Panc1 (cell line): Measurements from ENCODE around the gene ALK. TPM values are rescaled to one million over a fixed set of nuclear protein-coding genes. Genes with fewer than 3 reads are reported as not detected.

Experiments used
- ATAC-seq: fragments of 200-7000 bp; cut with Tn5 transposase; 2 replicates; pipeline ENCODE4 v1.9.1; 2020; ENCODE audit warnings: mild to moderate bottlenecking, moderate library complexity
- BruUV-seq: library from RNA; stranded (reverse); fragments of 400-500 nt; replicated peaks from 2 replicates; lab custom pipeline; 2021; lab: Mats Ljungman, UMichigan
- CTCF ChIA-PET: fragments of 300-600 bp; sonication (Branson Sonifier 250); formaldehyde crosslinking; loops from one replicate; lab custom pipeline; 2022; ENCODE audit warnings: antibody characterized with exemption; lab: Charles Lee
- POLR2A ChIA-PET: fragments of 300-600 bp; sonication (Branson Sonifier 250); formaldehyde crosslinking; loops from one replicate; lab custom pipeline; 2022; ENCODE audit warnings: antibody characterized with exemption; lab: Charles Lee
- DNase-seq: peaks from one replicate; pipeline ENCODE4 v3.0.0-alpha.2; 2010; ENCODE audit warnings: low read depth, low spot score
- H3K27ac ChIP-seq: 2 replicates; pipeline ENCODE4 v1.5.1; 2011; ENCODE audit warnings: mild to moderate bottlenecking, low read length, inconsistent platforms
- H3K27me3 ChIP-seq: fragments of 200-500 bp; sonication (Bioruptor generic); 2 replicates; pipeline ENCODE4 v1.6.0; 2014; ENCODE audit warnings: low read length, inconsistent platforms; ENCODE audit not compliant: control insufficient read depth, insufficient read depth
- H3K36me3 ChIP-seq: fragments of 200-500 bp; sonication (Bioruptor generic); 2 replicates; pipeline ENCODE4 v1.5.1; 2014; ENCODE audit warnings: inconsistent platforms, mild to moderate bottlenecking, low read length, moderate library complexity; ENCODE audit not compliant: control insufficient read depth, insufficient read depth
- H3K4me1 ChIP-seq: 2 replicates; pipeline ENCODE4 v1.5.1; 2011; ENCODE audit warnings: inconsistent platforms, mild to moderate bottlenecking, low read length, moderate library complexity; ENCODE audit not compliant: control insufficient read depth, insufficient read depth
- H3K4me3 ChIP-seq, 2 experiments: 2 replicates each; pipeline ENCODE4 v1.5.1; 2011 to 2012; ENCODE audit warnings: low read depth in 2 of 2, low read length in 2 of 2, mild to moderate bottlenecking in 2 of 2, inconsistent platforms in 1 of 2, moderate library complexity in 1 of 2
- H3K9me3 ChIP-seq: fragments of 200-500 bp; sonication (Bioruptor generic); 2 replicates; pipeline ENCODE4 v1.5.1; 2014; ENCODE audit warnings: low read depth, mild to moderate bottlenecking, inconsistent platforms, low read length, moderate library complexity; ENCODE audit not compliant: control insufficient read depth, insufficient read depth
- CTCF ChIP-seq: fragments of 450-650 bp; IDR thresholded peaks from 2 replicates; pipeline ENCODE4 v1.5.1; 2017; ENCODE audit warnings: mild to moderate bottlenecking
- POLR2AphosphoS5 ChIP-seq: IDR thresholded peaks from 2 replicates; pipeline ENCODE4 v1.6.1; 2012; ENCODE audit warnings: mild to moderate bottlenecking, low read depth, low read length, moderate library complexity
- SIN3A ChIP-seq: IDR thresholded peaks from 2 replicates; pipeline ENCODE4 v1.6.1; 2012; ENCODE audit warnings: low read depth, mild to moderate bottlenecking, low read length, moderate library complexity, borderline replicate concordance; ENCODE audit not compliant: insufficient read depth
- TCF7L2 ChIP-seq: IDR thresholded peaks from 2 replicates; pipeline ENCODE4 v1.6.1; 2011; ENCODE audit warnings: mild to moderate bottlenecking, low read depth, low read length, inconsistent platforms
- in situ Hi-C: cut with HindIII; loops from 2 replicates; pipeline ENCODE4 v1.10.0; 2016; ENCODE audit warnings: low sequenced_read_pairs, low pct_unique_long_range_greater_than_20kb
- intact Hi-C: fragments of 100-400 bp; cut with micrococcal nuclease; formaldehyde crosslinking; loops from one replicate; pipeline ENCODE4 v1.10.0; 2022; ENCODE audit not compliant: unreplicated experiment
- total RNA-seq: library from RNA; stranded (reverse); gene quantifications from one replicate; pipeline ENCODE4 v1.2.1, GENCODE V29; 2021; ENCODE audit not compliant: unreplicated experiment
- TF ChIP-seq, protein P1 (sequence below), 2 experiments: IDR thresholded peaks; 2 replicates each; pipeline ENCODE4 v1.6.1; 2011 to 2012; ENCODE audit warnings: low read depth in 2 of 2, control low read depth in 1 of 2, low read length in 1 of 2, mild to moderate bottlenecking in 1 of 2, moderate library complexity in 1 of 2; ENCODE audit not compliant: insufficient read depth in 1 of 2

The ALK gene
- total RNA-seq, 1 experiment from 2014 or later, result not detected

GRCh38 chr2:29767606-29768335 is 153.6 kb downstream of the ALK start:
- POLR2A ChIA-PET, result no interaction called here
- DNase-seq (no peak), ATAC-seq (no peak)
- BruUV-seq, result no TSS peak
- no peaks in the 10 kb centered on the region for H3K36me3 ChIP-seq
- no peak overlapping the region for H3K27ac ChIP-seq
- CTCF ChIA-PET, result interaction anchor here (0.7 kb wide), 1 partner anchor 1316 kb away, joined by 3 read pairs; no protein-coding TSS in a partner anchor
- intact Hi-C loops (no loop called here), in situ Hi-C loops (no loop called here)
- no peaks in the 10 kb centered on the region for H3K9me3 ChIP-seq
- no peak overlapping the region for H3K4me3 ChIP-seq
- TF ChIP-seq, protein P1, sequence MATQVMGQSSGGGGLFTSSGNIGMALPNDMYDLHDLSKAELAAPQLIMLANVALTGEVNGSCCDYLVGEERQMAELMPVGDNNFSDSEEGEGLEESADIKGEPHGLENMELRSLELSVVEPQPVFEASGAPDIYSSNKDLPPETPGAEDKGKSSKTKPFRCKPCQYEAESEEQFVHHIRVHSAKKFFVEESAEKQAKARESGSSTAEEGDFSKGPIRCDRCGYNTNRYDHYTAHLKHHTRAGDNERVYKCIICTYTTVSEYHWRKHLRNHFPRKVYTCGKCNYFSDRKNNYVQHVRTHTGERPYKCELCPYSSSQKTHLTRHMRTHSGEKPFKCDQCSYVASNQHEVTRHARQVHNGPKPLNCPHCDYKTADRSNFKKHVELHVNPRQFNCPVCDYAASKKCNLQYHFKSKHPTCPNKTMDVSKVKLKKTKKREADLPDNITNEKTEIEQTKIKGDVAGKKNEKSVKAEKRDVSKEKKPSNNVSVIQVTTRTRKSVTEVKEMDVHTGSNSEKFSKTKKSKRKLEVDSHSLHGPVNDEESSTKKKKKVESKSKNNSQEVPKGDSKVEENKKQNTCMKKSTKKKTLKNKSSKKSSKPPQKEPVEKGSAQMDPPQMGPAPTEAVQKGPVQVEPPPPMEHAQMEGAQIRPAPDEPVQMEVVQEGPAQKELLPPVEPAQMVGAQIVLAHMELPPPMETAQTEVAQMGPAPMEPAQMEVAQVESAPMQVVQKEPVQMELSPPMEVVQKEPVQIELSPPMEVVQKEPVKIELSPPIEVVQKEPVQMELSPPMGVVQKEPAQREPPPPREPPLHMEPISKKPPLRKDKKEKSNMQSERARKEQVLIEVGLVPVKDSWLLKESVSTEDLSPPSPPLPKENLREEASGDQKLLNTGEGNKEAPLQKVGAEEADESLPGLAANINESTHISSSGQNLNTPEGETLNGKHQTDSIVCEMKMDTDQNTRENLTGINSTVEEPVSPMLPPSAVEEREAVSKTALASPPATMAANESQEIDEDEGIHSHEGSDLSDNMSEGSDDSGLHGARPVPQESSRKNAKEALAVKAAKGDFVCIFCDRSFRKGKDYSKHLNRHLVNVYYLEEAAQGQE (IDR thresholded peaks at IDR 0.05; ENCODE audit: insufficient read depth in 1 of 2, low read depth in 2 of 2, low read length in 1 of 2), result no peak
- no peak for TF ChIP-seq CTCF
- no peak for TF ChIP-seq POLR2AphosphoS5
- no peaks in the 10 kb centered on the region for H3K27me3 ChIP-seq
- H3K4me1 ChIP-seq, result no peaks in the 10 kb centered on the region

GRCh38 chr2:29766191-29766590 is 155.2 kb downstream of the ALK start:
- no peaks in the 10 kb centered on the region for H3K36me3 ChIP-seq
- intact Hi-C loops (no loop called here), in situ Hi-C loops (no loop called here)
- no peak for TF ChIP-seq POLR2AphosphoS5
- TF ChIP-seq SIN3A, result no peak
- no peak for TF ChIP-seq TCF7L2
- TF ChIP-seq, protein P1 (IDR thresholded peaks at IDR 0.05; ENCODE audit: insufficient read depth in 1 of 2, low read depth in 2 of 2, low read length in 1 of 2), result no peak
- TF ChIP-seq CTCF, result no peak
- no TSS peak for BruUV-seq
- H3K4me1 ChIP-seq, result no peaks in the 10 kb centered on the region
- no peak overlapping the region for H3K4me3 ChIP-seq
- H3K27me3 ChIP-seq, result no peaks in the 10 kb centered on the region
- H3K9me3 ChIP-seq, result no peaks in the 10 kb centered on the region
- H3K27ac ChIP-seq, result no peak overlapping the region
- CTCF ChIA-PET, result no interaction called here
- no peak for ATAC-seq
- POLR2A ChIA-PET, result no interaction called here
- no peak for DNase-seq
